Stimulated activated CD8-positive, alpha-beta memory T cell treated with anti-CD3 and anti-CD28 coated beads, Interleukin-15, amount 100 ng/mL, for 24 hours (primary cell): Measurements from ENCODE around the gene ARPC4.

Experiments used
- DNase-seq: peaks from one replicate; pipeline ENCODE4 v3.0.0-alpha.2; 2020; ENCODE audit warnings: low read depth

Gene ARPC4

DNA sequence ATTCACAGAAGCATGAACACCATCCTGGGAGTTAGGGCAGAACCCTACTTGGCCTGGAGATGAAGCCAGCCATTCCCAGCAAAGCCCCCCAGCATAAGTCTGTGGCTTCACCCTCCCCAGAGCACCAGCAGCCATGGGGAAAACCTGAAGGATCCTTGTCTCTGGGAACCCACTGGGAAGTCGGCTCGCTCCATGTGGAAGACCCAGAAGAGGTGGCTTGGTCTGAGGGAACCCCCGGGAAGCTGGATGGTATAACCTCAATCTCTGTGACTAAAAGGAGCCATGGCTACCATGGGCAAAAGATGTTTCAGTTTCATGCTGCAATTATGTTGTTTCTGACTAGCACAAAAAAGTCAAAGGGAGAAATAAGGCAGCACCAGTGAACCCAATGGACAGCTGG is 62.7 kb downstream of the ARPC4 start:
- no peak for DNase-seq
